Heart right ventricle (tissue), 16 donors: ENCODE measurements around the gene HOXA6. TPM values are rescaled to one million over a fixed set of nuclear protein-coding genes. Genes with fewer than 3 reads are reported as not detected.
A peak's percentile ranks its signal among the peaks of the same experiment; 100 is the strongest.

Experiments
- ATAC-seq, 8 donors: fragments of 200-7000 bp; cut with Tn5 transposase; one replicate each; pipeline ENCODE4 v1.9.1; 2020; ENCODE audit warnings: mild to moderate bottlenecking in 8 of 8, moderate library complexity in 8 of 8, moderate number of reproducible peaks in 1 of 8
- DNase-seq, 2 donors: peaks; one replicate each; pipeline ENCODE4 v3.0.0-alpha.2; 2020
- H3K27ac ChIP-seq, 10 donors: fragments of 200-600 bp; sonication (generic) in 2 of 10; one replicate each; pipeline versions ENCODE4 v1.5.0 to v1.8.0; 2020 to 2022; ENCODE audit warnings: mild to moderate bottlenecking in 3 of 10
- H3K27me3 ChIP-seq, 7 donors: fragments of 200-600 bp; one replicate each; pipeline ENCODE4 v1.8.0; 2021 to 2022; ENCODE audit warnings: mild to moderate bottlenecking in 2 of 7
- H3K36me3 ChIP-seq, 9 donors: fragments of 200-600 bp; sonication (generic) in 1 of 9; one replicate each; pipeline versions ENCODE4 v1.5.0 to v1.8.0; 2020 to 2022; ENCODE audit warnings: mild to moderate bottlenecking in 2 of 9
- H3K4me1 ChIP-seq, 9 donors: fragments of 200-600 bp; sonication (generic) in 1 of 9; one replicate each; pipeline versions ENCODE4 v1.5.0 to v1.8.0; 2020 to 2022; ENCODE audit warnings: mild to moderate bottlenecking in 4 of 9
- H3K4me3 ChIP-seq, 10 donors: fragments of 200-600 bp; sonication (generic) in 2 of 10; one replicate each; pipeline versions ENCODE4 v1.5.0 to v1.8.0; 2020 to 2022; ENCODE audit warnings: mild to moderate bottlenecking in 7 of 10, moderate library complexity in 2 of 10
- H3K9me3 ChIP-seq, 11 donors: fragments of 200-600 bp in 10 of 11; sonication (generic) in 2 of 11; one replicate each; pipeline versions ENCODE4 v1.5.0 to v1.8.0; 2013 to 2022; ENCODE audit warnings: mild to moderate bottlenecking in 2 of 11, control low read depth in 1 of 11, moderate library complexity in 1 of 11
- CTCF ChIP-seq, 9 donors: fragments of 200-600 bp; sonication (generic) in 2 of 9; IDR thresholded peaks; one replicate each; pipeline versions ENCODE4 v1.5.0 to v1.8.0; 2021 to 2022; ENCODE audit warnings: antibody characterized with exemption in 9 of 9, mild to moderate bottlenecking in 5 of 9, moderate library complexity in 1 of 9
- WGBS, 2 donors: extraction: QIAGEN DNeasy Blood & Tissue Kit; methylation state at CpG; one replicate each; pipeline ENCODE4 v1.1.7; 2013; ENCODE audit warnings: inconsistent platforms in 1 of 2; 5-methylcytosine and 5-hydroxymethylcytosine counted together
- intact Hi-C, 10 donors: fragments of 100-400 bp; cut with DNase I; formaldehyde crosslinking; loops; one replicate each; pipeline versions ENCODE4 v1.11.1 to v1.14.2; 2022
- polyA plus RNA-seq, 2 donors: library from polyadenylated mRNA; stranded (reverse); fragments of 200-250 nt; gene quantifications; one replicate each; pipeline ENCODE4 v1.2.3, GENCODE V29; 2013
- total RNA-seq, 10 donors: library from RNA; stranded (reverse); fragmentation: NEBNext Ultra II Directional in 3 of 10; extraction: Animal tissue kit (Norgen Biotek cat#: 25700) in 3 of 10; gene quantifications; one replicate each; pipeline versions ENCODE4 v1.2.1 to v1.2.4, GENCODE V29; 2021 to 2023
- donor health status: Arrhythmogenic right ventricular cardiomyopathy.
- donor health status: ischemic (EF 13 %, LVEDD 7.1; RV severe dilation, severe dysfunction).
- donor health status: healthy with polysubstance abuse.
- donor health status: DM: no; HTN: yes; CAD: no.
- donor health status: DM: no; HTN: no; CAD: no.
- donor health status: ischemic (EF 25% LVEDD 6.9; RV normal size, moderate dysfunction).
- donor health status: ischemic (EF 25% LVEDD 5.7; RV mildly dilated, moderate dysfunction).
- donor health status: healthy.
- donor health status: DM: yes; HTN: yes; CAD: no.
- donor health status: Ischemic cardiomyopathy.
- donor health status: ischemic (EF 35%, LVEDD 5.7; RV mildly dilated, moderate dysfunction).
- donor health status: nonischemic (EF 11% LVEDD 7.7; RV severe dilation, severe dysfunction).
- donor health status: DM: yes; HTN: yes; CAD: no.
- donor health status: PGD.
- donor health status: ischemic (EF 29% LVEDD 5.4; RV normal size, mild dysfunction).
- donor health status: nonischemic (EF 23%, LVEDD 6.1; RV moderate dilation, normal function).

HOXA6 gene
- total and polyA plus RNA-seq, 12 donors = not detected

DNA sequence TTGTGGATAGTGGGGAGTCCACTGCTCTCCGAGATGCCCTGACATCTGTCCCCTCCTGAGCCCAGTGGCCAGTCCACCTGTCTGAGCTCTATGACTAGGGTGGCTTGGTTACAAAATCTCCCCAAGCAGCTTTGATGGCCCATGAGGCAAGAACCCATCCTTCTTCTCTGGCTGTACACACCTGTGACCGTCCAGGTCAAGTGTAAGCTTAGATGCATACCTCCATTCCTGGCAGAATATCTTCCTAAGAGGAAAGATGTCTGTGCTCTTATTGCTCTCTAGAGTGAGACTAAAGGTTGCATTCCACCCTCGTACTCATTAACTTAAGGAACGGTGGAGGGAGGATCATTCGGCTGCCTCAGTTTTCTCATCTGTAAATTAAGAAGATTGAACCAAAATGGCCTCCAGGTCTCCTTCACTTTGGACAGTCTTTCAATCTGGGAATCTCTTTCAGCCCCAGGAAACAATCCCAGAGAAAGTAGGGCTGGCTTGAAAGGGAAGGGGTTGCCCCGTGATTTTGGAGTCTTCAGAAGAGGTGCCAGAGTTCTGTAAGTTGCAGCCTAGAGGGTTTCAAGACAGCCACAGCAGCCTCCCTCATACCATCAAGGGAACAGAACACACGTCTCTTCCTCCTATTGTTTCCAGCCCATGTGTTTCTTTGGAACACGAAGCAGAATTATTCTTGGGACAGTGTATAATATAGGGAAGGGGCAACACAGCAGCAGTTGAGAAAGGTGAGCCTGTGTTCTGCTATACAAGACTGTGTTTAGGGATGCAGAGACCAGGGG, 22.5 kb downstream of the HOXA6 start:
- Histone ChIP-seq H3K27ac (no peak overlapping the region), H3K4me1 (peaks cover 0 to 6% (median 0%) of the 10 kb centered on the region in 9 donors), H3K36me3 (no peaks in the 10 kb centered on the region), H3K27me3 (peaks cover 26 to 98% (median 98%) of the 10 kb centered on the region in 7 donors), H3K9me3 (no peaks in the 10 kb centered on the region), H3K4me3 (no peak overlapping the region)
- WGBS, 2 donors = 24 to 27% methylated on average over 8 of the region's 8 CpGs
- ATAC-seq (no peak), DNase-seq (no peak)
- intact Hi-C loops = no loop called here
- TF ChIP-seq CTCF (IDR thresholded peaks at IDR 0.05) = no peak

GRCh38 chr7:27124096-27124901, 23.3 kb downstream of the HOXA6 start:
- ATAC-seq (no peak), DNase-seq (no peak)
- H3K4me1 ChIP-seq = peaks cover 0 to under 1% (median 0%) of the 10 kb centered on the region in 9 donors
- H3K4me3 ChIP-seq = no peak overlapping the region
- TF ChIP-seq CTCF (IDR thresholded peaks at IDR 0.05) = no peak
- peaks cover 21 to 99% (median 98%) of the 10 kb centered on the region in 7 donors for H3K27me3 ChIP-seq
- no peak overlapping the region for H3K27ac ChIP-seq
- WGBS, 2 donors = 14 to 29% methylated on average over 43 of the region's 43 CpGs
- intact Hi-C loops = no loop called here
- no peaks in the 10 kb centered on the region for H3K9me3 ChIP-seq
- no peaks in the 10 kb centered on the region for H3K36me3 ChIP-seq

DNA sequence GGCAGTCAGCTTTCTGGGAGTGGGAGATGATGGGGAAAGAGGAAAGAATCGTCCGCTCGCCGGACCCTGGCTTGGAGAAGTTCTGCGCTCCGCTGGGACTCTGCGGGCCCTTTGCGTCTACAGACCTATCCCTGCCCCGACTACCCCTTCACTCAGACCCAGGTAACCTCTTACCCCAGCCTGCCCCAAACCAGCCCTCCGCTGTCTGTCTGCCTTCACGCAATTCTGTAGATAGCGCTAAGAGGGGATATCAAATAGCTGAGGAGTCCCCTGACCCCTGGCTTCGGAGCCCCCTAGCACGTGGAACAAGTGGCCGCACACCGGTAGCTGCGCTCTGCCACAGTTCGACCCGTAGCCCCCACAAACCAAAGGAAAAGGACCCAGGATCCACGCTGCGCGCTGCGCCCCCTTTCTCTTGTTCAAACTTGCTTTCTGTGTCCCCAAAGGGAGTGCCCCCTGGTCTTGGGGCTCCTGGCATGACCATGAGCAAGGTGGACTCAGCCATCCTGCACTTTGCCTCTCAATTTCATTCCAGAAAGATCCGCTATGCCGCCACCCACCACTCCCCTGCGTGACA, 24.0 kb downstream of the HOXA6 start:
- 24 to 29% methylated on average over 26 of the region's 26 CpGs for WGBS, 2 donors
- no peak for ATAC-seq
- no peak for DNase-seq
- no peaks in the 10 kb centered on the region for H3K9me3 ChIP-seq
- H3K36me3 ChIP-seq = no peaks in the 10 kb centered on the region
- H3K4me3 ChIP-seq = no peak overlapping the region
- peaks cover 13 to 99% (median 98%) of the 10 kb centered on the region in 7 donors for H3K27me3 ChIP-seq
- TF ChIP-seq CTCF (IDR thresholded peaks at IDR 0.05) = no peak
- H3K4me1 ChIP-seq = no peaks in the 10 kb centered on the region
- H3K27ac ChIP-seq = no peak overlapping the region
- intact Hi-C loops = no loop called here

DNA sequence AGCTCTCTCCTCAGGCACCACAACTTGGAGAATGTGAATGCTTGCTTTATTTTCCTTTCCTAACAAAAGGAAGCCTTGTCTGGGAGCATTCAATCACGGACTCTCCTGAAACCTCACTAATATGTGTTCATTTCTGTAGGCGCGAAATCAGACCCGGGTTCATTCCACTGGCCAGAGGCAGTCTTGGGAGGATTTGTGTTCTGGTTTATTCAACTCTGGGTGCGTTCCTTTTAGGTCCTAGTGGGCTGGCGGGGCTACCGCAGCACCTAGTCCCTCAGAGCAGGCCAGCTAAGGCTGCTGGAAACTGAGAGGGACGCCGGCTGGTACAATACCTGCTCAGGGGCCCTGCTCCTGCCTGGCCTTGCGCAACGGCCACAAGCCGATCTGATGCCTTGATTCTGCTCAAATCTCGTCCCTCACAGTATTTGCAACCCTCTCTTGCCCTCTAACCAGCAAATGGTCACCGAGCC, 24.5 kb downstream of the HOXA6 start:
- ATAC-seq = no peak
- no peak for DNase-seq
- intact Hi-C loops = no loop called here
- no peak for TF ChIP-seq CTCF (IDR thresholded peaks at IDR 0.05)
- 16 to 27% methylated on average over 14 of the region's 14 CpGs for WGBS, 2 donors
- no peaks in the 10 kb centered on the region for H3K9me3 ChIP-seq
- H3K27me3 ChIP-seq = peaks cover 13 to 99% (median 98%) of the 10 kb centered on the region in 7 donors
- H3K4me3 ChIP-seq = peak overlapping the region in 1 of 10 donors; percentile 12
- no peaks in the 10 kb centered on the region for H3K36me3 ChIP-seq
- peak overlapping the region in 1 of 10 donors; percentile 11 for H3K27ac ChIP-seq
- H3K4me1 ChIP-seq = peaks cover 0 to 4% (median 0%) of the 10 kb centered on the region in 9 donors
